ENCODE measurements around the gene KCNQ1. TPM values are rescaled to one million over a fixed set of nuclear protein-coding genes. Genes with fewer than 3 reads are reported as not detected.

KCNQ1 gene
- total and polyA plus RNA-seq, 2 donors (not counting 1 experiment from before 2014, with no cell fraction given) = 21.5 to 28.8 TPM

DNA sequence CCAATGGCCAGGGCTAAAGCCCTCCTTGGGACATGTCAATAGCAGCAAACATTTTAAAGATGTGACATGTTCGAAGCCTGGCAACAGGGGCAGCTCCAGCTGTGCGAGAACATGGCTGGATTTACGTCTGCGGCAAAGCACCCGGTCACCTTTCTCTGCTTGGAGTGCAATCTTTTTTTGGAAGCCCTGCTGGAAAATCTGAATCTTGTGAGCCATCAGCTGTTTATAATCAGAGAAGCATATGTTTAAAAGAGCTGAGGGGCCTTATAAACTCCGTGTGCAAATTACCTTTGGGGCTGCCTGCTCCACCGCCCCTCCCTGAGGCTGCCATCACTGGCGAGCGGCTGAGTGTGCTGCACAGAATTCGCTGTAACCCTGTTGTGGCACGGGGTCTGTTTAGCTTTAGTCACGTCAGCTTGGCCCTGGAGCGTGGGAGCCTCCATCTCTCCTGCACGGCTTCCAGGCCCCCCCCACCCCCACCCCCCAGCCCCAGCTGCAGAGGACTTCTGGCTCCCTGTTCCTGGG lies 264.0 kb downstream of the KCNQ1 start:
- Mint-ChIP-seq H3K27ac (no peak overlapping the region), H3K4me1 (peaks cover 7% of the 10 kb centered on the region), H3K9me3 (ENCODE audit: insufficient read depth) (no peaks in the 10 kb centered on the region), H3K4me3 (no peak overlapping the region), H3K27me3 (no peaks in the 10 kb centered on the region)
- intact Hi-C loops (cut with micrococcal nuclease) = no loop called here
- H3K4me2 ChIP-seq (replicated peaks; ENCODE audit: low read depth, low read length, poor library complexity, severe bottlenecking) = no peak overlapping the region
- DNase-seq (no peak), ATAC-seq (ENCODE audit: low read depth) (no peak)
- ChIA-PET POLR2A (no interaction called here), CTCF (no interaction called here)
- no peaks in the 10 kb centered on the region for H3K79me2 ChIP-seq (ENCODE audit: control insufficient read depth, insufficient read depth, low read length)
- peaks cover 0 to 2% (median 0%) of the 10 kb centered on the region in 4 experiments for H3K27me3 ChIP-seq (replicated peaks in 1 of 4; ENCODE audit: control extremely low read depth in 1 of 4, control insufficient read depth in 3 of 4, insufficient read depth in 4 of 4, low read length in 3 of 4)
- TF ChIP-seq CTCF (IDR thresholded peaks at IDR 0.05) = no peak
- TF ChIP-seq EZH2 (IDR thresholded peaks at IDR 0.05; ENCODE audit: borderline replicate concordance, insufficient read depth, low read depth, low read length, poor library complexity, severe bottlenecking) = no peak
- H3K4me1 ChIP-seq (ENCODE audit: control insufficient read depth in 2 of 2, insufficient read depth in 2 of 2, low read length in 2 of 2) = peaks cover 3 to 6% of the 10 kb centered on the region in 2 donors
- WGBS (ENCODE audit: insufficient coverage) = 96% methylated on average over 10 of the region's 14 CpGs
- H2AFZ ChIP-seq (ENCODE audit: insufficient read depth, low read depth, low read length, poor library complexity, severe bottlenecking) = no peak overlapping the region
- H3K9me3 ChIP-seq (ENCODE audit: control extremely low read depth in 1 of 3, control insufficient read depth in 2 of 3, insufficient read depth in 1 of 3, low read length in 2 of 3) = peaks cover 2 to 34% (median 6%) of the 10 kb centered on the region in 3 donors
- H3K27ac ChIP-seq (ENCODE audit: low read length in 2 of 2) = no peak overlapping the region
- H3K9ac ChIP-seq (ENCODE audit: low read length) = no peak overlapping the region
- H4K20me1 ChIP-seq (ENCODE audit: control insufficient read depth, insufficient read depth, low read length, poor library complexity, severe bottlenecking) = peaks cover 8% of the 10 kb centered on the region
- no peak overlapping the region for H3K4me3 ChIP-seq (ENCODE audit: control extremely low read depth in 1 of 5, extremely low read depth in 1 of 5, insufficient read depth in 1 of 5, low read depth in 2 of 5, low read length in 4 of 5)
- peaks cover 0 to 3% of the 10 kb centered on the region in 2 experiments for H3K36me3 ChIP-seq (replicated peaks in 1 of 2; ENCODE audit: control extremely low read depth in 1 of 2, control insufficient read depth in 1 of 2, extremely low read depth in 1 of 2, insufficient read depth in 2 of 2, low read length in 1 of 2)

GRCh38 chr11:2709429-2709828 lies 264.6 kb downstream of the KCNQ1 start:
- ChIA-PET CTCF (no interaction called here), POLR2A (no interaction called here)
- Mint-ChIP-seq H3K9me3 (ENCODE audit: insufficient read depth) (no peaks in the 10 kb centered on the region), H3K4me1 (peaks cover 2% of the 10 kb centered on the region), H3K4me3 (no peak overlapping the region), H3K27ac (peak overlapping the region; percentile 1), H3K27me3 (no peaks in the 10 kb centered on the region)
- Histone ChIP-seq H3K4me3 (ENCODE audit: control extremely low read depth in 1 of 5, extremely low read depth in 1 of 5, insufficient read depth in 1 of 5, low read depth in 2 of 5, low read length in 4 of 5) (no peak overlapping the region), H3K36me3 (replicated peaks in 1 of 2; ENCODE audit: control extremely low read depth in 1 of 2, control insufficient read depth in 1 of 2, extremely low read depth in 1 of 2, insufficient read depth in 2 of 2, low read length in 1 of 2) (peaks cover 0 to 3% of the 10 kb centered on the region in 2 experiments), H3K4me2 (replicated peaks; ENCODE audit: low read depth, low read length, poor library complexity, severe bottlenecking) (no peak overlapping the region), H4K20me1 (ENCODE audit: control insufficient read depth, insufficient read depth, low read length, poor library complexity, severe bottlenecking) (peaks cover 1% of the 10 kb centered on the region), H3K9ac (ENCODE audit: low read length) (no peak overlapping the region), H3K27ac (ENCODE audit: low read length in 2 of 2) (no peak overlapping the region), H3K79me2 (ENCODE audit: control insufficient read depth, insufficient read depth, low read length) (no peaks in the 10 kb centered on the region), H2AFZ (ENCODE audit: insufficient read depth, low read depth, low read length, poor library complexity, severe bottlenecking) (no peak overlapping the region), H3K27me3 (replicated peaks in 1 of 4; ENCODE audit: control extremely low read depth in 1 of 4, control insufficient read depth in 3 of 4, insufficient read depth in 4 of 4, low read length in 3 of 4) (peaks cover 0 to 2% (median 0%) of the 10 kb centered on the region in 4 experiments), H3K4me1 (ENCODE audit: control insufficient read depth in 2 of 2, insufficient read depth in 2 of 2, low read length in 2 of 2) (peaks cover 0 to under 1% of the 10 kb centered on the region in 2 donors), H3K9me3 (ENCODE audit: control extremely low read depth in 1 of 3, control insufficient read depth in 2 of 3, insufficient read depth in 1 of 3, low read length in 2 of 3) (peaks cover 2 to 28% (median 6%) of the 10 kb centered on the region in 3 donors)
- WGBS (ENCODE audit: insufficient coverage) = 88% methylated on average over 7 of the region's 8 CpGs
- DNase-seq = no peak
- no peak for ATAC-seq (ENCODE audit: low read depth)
- no peak for TF ChIP-seq EZH2 (IDR thresholded peaks at IDR 0.05; ENCODE audit: borderline replicate concordance, insufficient read depth, low read depth, low read length, poor library complexity, severe bottlenecking)
- intact Hi-C loops (cut with micrococcal nuclease) = no loop called here

Data from B cell (primary cell).